Psoas muscle (tissue), 8 donors: Measurements from ENCODE around the gene FAM181A. TPM values are rescaled to one million over a fixed set of nuclear protein-coding genes. Genes with fewer than 3 reads are reported as not detected.
A peak's percentile ranks its signal among the peaks of the same experiment; 100 is the strongest.

Experiments used
- ATAC-seq, 4 donors: fragments of 200-7000 bp; cut with Tn5 transposase; one replicate each; pipeline ENCODE4 v1.9.1; 2020; ENCODE audit warnings: moderate library complexity in 3 of 4, mild to moderate bottlenecking in 2 of 4
- DNase-seq, 2 donors: peaks; one replicate each; pipeline ENCODE4 v3.0.0-alpha.2; 2020
- H3K27ac ChIP-seq: fragments of 200-600 bp; one replicate; pipeline ENCODE4 v1.8.0; 2022
- H3K27me3 ChIP-seq, 3 donors: fragments of 200-600 bp in 1 of 3; one replicate each; pipeline versions ENCODE4 v1.6.1 to v1.8.0; 2013 to 2022; ENCODE audit warnings: low read length in 2 of 3, mild to moderate bottlenecking in 2 of 3, moderate library complexity in 1 of 3; ENCODE audit not compliant: insufficient read depth in 3 of 3
- H3K36me3 ChIP-seq, 2 donors: fragments of 200-600 bp in 1 of 2; one replicate each; pipeline versions ENCODE4 v1.6.1 to v1.8.0; 2013 to 2022; ENCODE audit warnings: low read depth in 1 of 2, mild to moderate bottlenecking in 1 of 2, moderate library complexity in 1 of 2; ENCODE audit not compliant: insufficient read depth in 1 of 2
- H3K4me1 ChIP-seq: fragments of 200-600 bp; one replicate; pipeline ENCODE4 v1.8.0; 2022
- H3K4me3 ChIP-seq: fragments of 200-600 bp; one replicate; pipeline ENCODE4 v1.8.0; 2022; ENCODE audit warnings: mild to moderate bottlenecking
- H3K9me3 ChIP-seq: fragments of 200-600 bp; one replicate; pipeline ENCODE4 v1.8.0; 2022
- CTCF ChIP-seq: fragments of 200-600 bp; IDR thresholded peaks from one replicate; pipeline ENCODE4 v1.8.0; 2022; ENCODE audit warnings: antibody characterized with exemption
- WGBS, 3 donors: extraction: QIAGEN DNeasy Blood & Tissue Kit; methylation state at CpG; one replicate each; pipeline versions ENCODE4 v1.1.6 to v1.1.7; 2013; 5-methylcytosine and 5-hydroxymethylcytosine counted together
- intact Hi-C, 2 donors: fragments of 100-400 bp; cut with DNase I; formaldehyde crosslinking; loops; one replicate each; pipeline versions ENCODE4 v1.11.0 to v1.14.2; 2022
- polyA plus RNA-seq, 3 donors: library from polyadenylated mRNA; stranded (reverse); fragments of 200-250 nt; gene quantifications; one replicate each; pipeline ENCODE4 v1.2.3, GENCODE V29; 2013
- total RNA-seq, 4 donors: library from RNA; stranded (reverse); fragmentation: NEBNext Ultra II Directional in 2 of 4; extraction: Animal tissue kit (Norgen Biotek cat#: 25700) in 2 of 4; gene quantifications; one replicate each; pipeline versions ENCODE4 v1.2.1 to v1.2.4, GENCODE V29; 2021 to 2023
- donor health status: healthy with polysubstance abuse.
- donor health status: DM: no; HTN: no; CAD: no; lungs with moderate emphysema.
- donor health status: Bipolar disorder and iron deficiency.
- donor health status: healthy.
- donor health status: DM: yes; HTN: yes; CAD: no.
- donor health status: DM: no; HTN: no; CAD: no.
- donor health status: DM: no; HTN: no; CAD: no.
- donor health status: DM: yes; HTN: yes; CAD: no.

The FAM181A gene
- total and polyA plus RNA-seq, 7 donors, result 0.14 to 0.32 TPM; not detected in 5

- no peak for ATAC-seq
- WGBS, 3 donors, result 17 to 29% (median 18%) methylated on average over 9 of the region's 9 CpGs
- peaks cover 53% of the 10 kb centered on the region for H3K4me1 ChIP-seq
Observed at GRCh38 chr14:93970585-93970964, 43.4 kb downstream of the FAM181A start.

GRCh38 chr14:93970965-93971634 is 44.0 kb downstream of the FAM181A start:
- intact Hi-C loops, result no loop called here

More at GRCh38 chr14:93970585-93970964, 43.4 kb downstream of the FAM181A start:
- intact Hi-C loops, result no loop called here
- Histone ChIP-seq H3K36me3 (peaks cover 0 to 53% of the 10 kb centered on the region in 2 donors), H3K4me3 (peak overlapping the region; percentile 83), H3K27me3 (no peaks in the 10 kb centered on the region), H3K9me3 (no peaks in the 10 kb centered on the region), H3K27ac (peak overlapping the region; percentile 98)
- TF ChIP-seq CTCF, result peak; percentile 34
- DNase-seq, result no peak

GRCh38 chr14:93971635-93972027 is 44.5 kb downstream of the FAM181A start:
- intact Hi-C loops, result no loop called here
- Histone ChIP-seq H3K4me1 (peaks cover 45% of the 10 kb centered on the region), H3K27ac (peak overlapping the region; percentile 98), H3K4me3 (peak overlapping the region; percentile 83), H3K9me3 (no peaks in the 10 kb centered on the region), H3K36me3 (peaks cover 0 to 48% of the 10 kb centered on the region in 2 donors), H3K27me3 (no peaks in the 10 kb centered on the region)
- DNase-seq (no peak), ATAC-seq (no peak)
- 39 to 67% (median 41%) methylated on average over 3 of the region's 3 CpGs for WGBS, 3 donors
- no peak for TF ChIP-seq CTCF

More at GRCh38 chr14:93970965-93971634, 44.0 kb downstream of the FAM181A start:
- peaks cover 50% of the 10 kb centered on the region for H3K4me1 ChIP-seq
- no peak for ATAC-seq
- H3K9me3 ChIP-seq, result no peaks in the 10 kb centered on the region
- peak overlapping the region; percentile 83 for H3K4me3 ChIP-seq
- no peak for DNase-seq
- H3K27ac ChIP-seq, result peak overlapping the region; percentile 98
- peaks cover 0 to 53% of the 10 kb centered on the region in 2 donors for H3K36me3 ChIP-seq
- peak; percentile 2 for TF ChIP-seq CTCF
- 13 to 26% (median 16%) methylated on average over 15 of the region's 15 CpGs for WGBS, 3 donors
- H3K27me3 ChIP-seq, result no peaks in the 10 kb centered on the region

- intact Hi-C loops, result no loop called here
- Histone ChIP-seq H3K4me1 (peaks cover 40% of the 10 kb centered on the region), H3K4me3 (peak overlapping the region; percentile 83), H3K27ac (peak overlapping the region; percentile 98), H3K27me3 (no peaks in the 10 kb centered on the region), H3K9me3 (no peaks in the 10 kb centered on the region), H3K36me3 (peaks cover 0 to 40% of the 10 kb centered on the region in 2 donors)
- ATAC-seq (peak in 3 of 4 donors; percentile 4 to 22 (median 5)), DNase-seq (no peak)
- WGBS, 3 donors, result 24 to 40% (median 29%) methylated on average over 4 to 6 of the region's 6 CpGs
- no peak for TF ChIP-seq CTCF
Observed at GRCh38 chr14:93972618-93973205, 45.6 kb downstream of the FAM181A start.
